ENCODE results near the gene LRRFIP1.
"Not testable (repeated sequence)": the region's sequence is repeated elsewhere in the genome, so short reads cannot be mapped to it uniquely, and the experiment has no call there.

LRRFIP1 gene

DNA sequence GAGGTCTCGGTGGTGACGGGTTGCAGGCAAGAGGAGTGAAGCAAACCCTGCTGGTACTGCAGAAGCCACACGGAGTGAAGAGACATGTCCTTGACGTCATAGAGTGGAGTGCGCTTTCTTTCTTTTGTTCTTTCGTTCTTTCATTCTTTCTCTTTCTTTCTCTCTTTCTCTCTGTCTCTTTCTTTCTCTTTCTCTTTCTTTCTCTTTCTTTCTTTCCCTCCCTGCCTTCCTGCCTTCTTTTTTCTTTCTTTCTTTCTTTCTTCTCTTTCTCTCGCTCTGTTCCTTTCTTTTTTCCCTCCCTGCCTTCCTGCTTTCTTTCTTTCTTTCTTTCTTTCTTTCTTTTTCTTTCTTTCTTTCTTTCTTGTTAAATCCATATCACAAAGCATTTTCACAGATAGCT lies 39.2 kb downstream of the LRRFIP1 start:
- peaks cover 74% of the 10 kb centered on the region for H3K4me1 Mint-ChIP-seq
- H3K27ac Mint-ChIP-seq: peak overlapping the region; percentile 66 to 76 (median 75)
- H3K9me3 Mint-ChIP-seq: no peaks in the 10 kb centered on the region
- peak overlapping the region in 1 of 3 experiments; percentile 17 for H3K4me3 Mint-ChIP-seq
- H3K36me3 Mint-ChIP-seq (ENCODE audit: low read depth): no peaks in the 10 kb centered on the region
- peaks cover 3% of the 10 kb centered on the region for H3K27me3 Mint-ChIP-seq (ENCODE audit: low read depth)
- TF ChIP-seq, protein P1, sequence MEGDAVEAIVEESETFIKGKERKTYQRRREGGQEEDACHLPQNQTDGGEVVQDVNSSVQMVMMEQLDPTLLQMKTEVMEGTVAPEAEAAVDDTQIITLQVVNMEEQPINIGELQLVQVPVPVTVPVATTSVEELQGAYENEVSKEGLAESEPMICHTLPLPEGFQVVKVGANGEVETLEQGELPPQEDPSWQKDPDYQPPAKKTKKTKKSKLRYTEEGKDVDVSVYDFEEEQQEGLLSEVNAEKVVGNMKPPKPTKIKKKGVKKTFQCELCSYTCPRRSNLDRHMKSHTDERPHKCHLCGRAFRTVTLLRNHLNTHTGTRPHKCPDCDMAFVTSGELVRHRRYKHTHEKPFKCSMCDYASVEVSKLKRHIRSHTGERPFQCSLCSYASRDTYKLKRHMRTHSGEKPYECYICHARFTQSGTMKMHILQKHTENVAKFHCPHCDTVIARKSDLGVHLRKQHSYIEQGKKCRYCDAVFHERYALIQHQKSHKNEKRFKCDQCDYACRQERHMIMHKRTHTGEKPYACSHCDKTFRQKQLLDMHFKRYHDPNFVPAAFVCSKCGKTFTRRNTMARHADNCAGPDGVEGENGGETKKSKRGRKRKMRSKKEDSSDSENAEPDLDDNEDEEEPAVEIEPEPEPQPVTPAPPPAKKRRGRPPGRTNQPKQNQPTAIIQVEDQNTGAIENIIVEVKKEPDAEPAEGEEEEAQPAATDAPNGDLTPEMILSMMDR (IDR thresholded peaks at IDR 0.05; ENCODE audit: unreplicated experiment in 3 of 3): no peak

DNA sequence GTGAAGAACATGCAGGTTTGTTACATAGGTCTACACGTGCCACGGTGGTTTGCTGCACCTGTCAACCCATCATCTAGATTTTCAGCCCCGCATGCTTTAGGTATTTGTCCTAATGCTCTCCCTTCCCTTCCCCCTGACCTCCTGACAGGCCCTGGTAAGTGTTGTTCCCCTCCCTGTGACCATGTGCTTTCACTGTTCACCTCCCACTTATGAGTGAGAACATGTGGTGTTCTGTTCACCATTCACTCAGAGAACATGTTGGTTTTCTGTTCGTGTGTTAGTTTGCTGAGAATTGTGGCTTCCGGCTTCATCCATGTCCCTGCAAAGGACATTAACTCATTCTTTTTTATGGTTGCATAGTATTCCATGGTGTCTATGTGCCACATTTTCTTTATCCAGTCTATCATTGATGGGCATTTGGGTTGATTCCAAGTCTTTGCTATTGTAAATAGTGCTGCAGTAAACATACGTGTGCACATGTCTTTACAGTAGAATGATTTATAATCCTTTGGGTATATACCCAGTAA lies 39.7 kb downstream of the LRRFIP1 start:
- not testable (repeated sequence) for H3K36me3 Mint-ChIP-seq (ENCODE audit: low read depth); H3K9me3 Mint-ChIP-seq; H3K27me3 Mint-ChIP-seq (ENCODE audit: low read depth)
- H3K4me1 Mint-ChIP-seq: peaks cover 76% of the 10 kb centered on the region
- peak overlapping the region; percentile 66 to 76 (median 75) for H3K27ac Mint-ChIP-seq
- H3K4me3 Mint-ChIP-seq: peak overlapping the region in 1 of 3 experiments; percentile 17

DNA sequence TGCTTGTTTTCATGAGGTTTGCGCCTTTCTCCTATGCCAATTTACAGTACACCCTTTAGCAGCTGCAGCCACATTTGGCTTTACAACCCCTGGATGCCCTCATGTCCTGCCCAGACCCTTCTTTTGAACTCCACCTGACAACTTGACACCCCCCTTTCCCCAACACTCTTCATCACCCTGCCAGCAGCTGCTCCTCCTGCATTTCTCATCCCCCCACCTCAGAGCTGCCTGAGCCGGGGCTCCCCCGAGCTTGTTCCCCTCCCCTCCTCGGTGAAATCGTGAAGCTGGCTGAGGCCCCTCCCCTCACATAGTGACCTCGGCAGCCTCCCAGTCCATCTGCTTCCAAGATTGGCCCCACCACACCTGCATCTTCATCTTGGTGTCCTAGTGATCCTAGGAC lies 40.5 kb downstream of the LRRFIP1 start:
- H3K36me3 Mint-ChIP-seq (ENCODE audit: low read depth): no peaks in the 10 kb centered on the region
- peak overlapping the region; percentile 54 to 91 (median 91) for H3K27ac Mint-ChIP-seq
- no peaks in the 10 kb centered on the region for H3K9me3 Mint-ChIP-seq
- peak overlapping the region in 1 of 3 experiments; percentile 15 for H3K4me3 Mint-ChIP-seq
- peaks cover 3% of the 10 kb centered on the region for H3K27me3 Mint-ChIP-seq (ENCODE audit: low read depth)
- TF ChIP-seq, protein P1 (IDR thresholded peaks at IDR 0.05; ENCODE audit: unreplicated experiment in 3 of 3): no peak
- H3K4me1 Mint-ChIP-seq: peaks cover 69% of the 10 kb centered on the region

DNA sequence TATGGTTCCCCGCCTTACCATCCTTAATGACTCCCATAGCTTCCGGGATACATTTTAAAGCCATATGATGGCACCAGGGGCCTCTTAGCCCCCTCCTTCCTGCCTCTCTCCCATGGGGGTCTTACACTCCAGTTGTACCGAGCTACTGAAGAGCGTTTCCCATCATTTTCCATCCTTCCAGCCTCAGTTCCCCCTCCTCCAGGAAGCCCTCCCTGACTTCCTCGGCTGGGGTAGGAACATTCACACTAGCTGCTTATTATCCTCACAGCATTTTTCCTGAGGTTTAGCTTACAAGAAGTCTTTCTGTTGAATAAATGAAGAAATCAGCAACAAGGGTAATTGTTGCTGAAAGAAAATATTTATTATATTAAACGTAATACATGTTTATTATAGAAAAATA lies 41.1 kb downstream of the LRRFIP1 start:
- no peaks in the 10 kb centered on the region for H3K9me3 Mint-ChIP-seq
- H3K4me3 Mint-ChIP-seq: peak overlapping the region in 1 of 3 experiments; percentile 15
- no peaks in the 10 kb centered on the region for H3K36me3 Mint-ChIP-seq (ENCODE audit: low read depth)
- peak overlapping the region; percentile 54 to 91 (median 91) for H3K27ac Mint-ChIP-seq
- TF ChIP-seq, protein P1 (IDR thresholded peaks at IDR 0.05; ENCODE audit: unreplicated experiment in 3 of 3): no peak
- H3K4me1 Mint-ChIP-seq: peaks cover 65% of the 10 kb centered on the region
- H3K27me3 Mint-ChIP-seq (ENCODE audit: low read depth): peaks cover 3% of the 10 kb centered on the region

DNA sequence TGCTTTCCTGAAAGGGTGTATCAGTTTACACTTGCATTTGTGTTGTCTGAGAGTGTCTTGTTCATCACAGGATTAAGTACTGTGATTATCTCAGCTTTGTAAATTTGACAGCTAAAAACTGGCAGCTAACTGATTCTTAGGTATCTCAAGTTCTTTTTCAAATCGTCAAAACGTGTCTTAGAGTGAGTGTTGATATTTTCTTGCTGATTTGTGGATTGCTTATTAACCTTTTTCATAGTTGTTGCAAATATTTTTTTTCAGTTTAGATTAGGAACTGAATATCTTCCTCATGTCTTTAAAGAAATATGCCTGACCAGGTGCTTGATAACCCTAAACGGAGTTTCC lies 41.9 kb downstream of the LRRFIP1 start:
- TF ChIP-seq, protein P1 (IDR thresholded peaks at IDR 0.05; ENCODE audit: unreplicated experiment in 3 of 3): no peak
- Mint-ChIP-seq H3K4me1 (peaks cover 70% of the 10 kb centered on the region), H3K4me3 (peak overlapping the region; percentile 33 to 46 (median 42)), H3K27me3 (ENCODE audit: low read depth) (no peaks in the 10 kb centered on the region), H3K27ac (peak overlapping the region; percentile 81 to 96 (median 91)), H3K36me3 (ENCODE audit: low read depth) (no peaks in the 10 kb centered on the region), H3K9me3 (no peaks in the 10 kb centered on the region)

DNA sequence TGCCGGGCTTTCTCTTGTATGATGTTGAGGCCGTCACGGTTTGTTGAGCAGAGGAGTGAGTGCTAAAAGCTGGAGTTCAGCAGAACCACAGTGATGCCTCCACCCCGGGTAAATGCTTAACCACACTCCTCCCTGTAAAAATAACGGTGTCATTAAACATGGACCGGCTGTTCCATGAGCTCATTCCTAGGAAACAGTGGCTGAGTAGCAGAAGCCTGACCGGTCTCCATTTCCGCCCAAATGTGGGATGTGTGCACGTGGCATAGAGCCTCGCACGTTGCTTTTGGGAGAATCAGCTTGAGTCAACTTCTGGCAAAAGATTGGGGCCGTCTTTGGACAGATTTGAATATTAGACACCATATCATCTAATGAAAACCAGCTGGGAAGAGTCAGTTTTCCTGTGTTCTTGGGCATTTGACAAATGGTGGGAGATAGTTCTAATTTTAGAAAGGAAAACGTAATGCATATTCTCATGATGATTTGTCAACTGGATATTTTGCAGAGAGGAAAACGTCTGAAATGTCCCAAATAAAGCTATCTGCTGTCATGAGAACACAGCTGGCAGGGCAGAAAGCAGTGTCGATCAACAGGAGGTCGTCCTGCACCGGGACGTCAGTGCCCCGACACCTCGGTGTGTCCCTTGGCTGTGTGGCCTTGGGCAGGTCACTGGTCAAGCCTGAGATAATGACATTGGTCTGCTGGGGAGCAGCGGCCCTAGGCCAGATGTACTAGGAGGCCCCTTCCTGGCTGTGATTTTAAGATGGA lies 42.4 kb downstream of the LRRFIP1 start:
- Mint-ChIP-seq H3K36me3 (ENCODE audit: low read depth) (no peaks in the 10 kb centered on the region), H3K27ac (peak overlapping the region; percentile 81 to 96 (median 91)), H3K9me3 (no peaks in the 10 kb centered on the region), H3K4me1 (peaks cover 70% of the 10 kb centered on the region), H3K27me3 (ENCODE audit: low read depth) (no peaks in the 10 kb centered on the region), H3K4me3 (peak overlapping the region; percentile 33 to 46 (median 42))
- TF ChIP-seq, protein P1 (IDR thresholded peaks at IDR 0.05; ENCODE audit: unreplicated experiment in 3 of 3): no peak
